Lung (tissue), 12 donors: ENCODE results near the gene MYLK2. TPM values are rescaled to one million over a fixed set of nuclear protein-coding genes. Genes with fewer than 3 reads are reported as not detected.
A peak's percentile ranks its signal among the peaks of the same experiment; 100 is the strongest.

Experiments used
- ATAC-seq: fragments of 200-7000 bp; cut with Tn5 transposase; one replicate; pipeline ENCODE4 v1.9.1; 2020; ENCODE audit warnings: moderate number of reproducible peaks; ENCODE audit not compliant: insufficient read depth, low FRiP score
- DNase-seq, 3 donors: peaks; one replicate each; pipeline ENCODE4 v3.0.0-alpha.2; 2013 to 2017
- H3K27ac ChIP-seq, 2 donors: one replicate each; pipeline ENCODE4 v1.5.1; 2013; ENCODE audit warnings: mild to moderate bottlenecking in 2 of 2, moderate library complexity in 2 of 2, control low read depth in 1 of 2, inconsistent platforms in 1 of 2, low read depth in 1 of 2, low read length in 1 of 2
- H3K27me3 ChIP-seq, 3 donors: one replicate each; pipeline ENCODE4 v1.5.1; 2013; ENCODE audit warnings: low read length in 2 of 3; ENCODE audit not compliant: control insufficient read depth in 3 of 3, insufficient read depth in 3 of 3
- H3K36me3 ChIP-seq, 4 donors: one replicate each; pipeline ENCODE4 v1.5.1; 2013; ENCODE audit warnings: low read length in 4 of 4, mild to moderate bottlenecking in 1 of 4, moderate library complexity in 1 of 4; ENCODE audit not compliant: control insufficient read depth in 4 of 4, insufficient read depth in 4 of 4
- H3K4me1 ChIP-seq, 5 donors: one replicate each; pipeline ENCODE4 v1.5.1; 2013; ENCODE audit warnings: low read length in 5 of 5, mild to moderate bottlenecking in 2 of 5, moderate library complexity in 1 of 5; ENCODE audit not compliant: control insufficient read depth in 5 of 5, insufficient read depth in 5 of 5
- H3K4me3 ChIP-seq: one replicate; pipeline ENCODE4 v1.5.1; 2013; ENCODE audit warnings: mild to moderate bottlenecking, control low read depth, moderate library complexity
- H3K9ac ChIP-seq, 2 donors: one replicate each; pipeline ENCODE4 v1.5.1; 2013; ENCODE audit warnings: low read length in 2 of 2, control low read depth in 1 of 2; ENCODE audit not compliant: insufficient read depth in 1 of 2
- H3K9me3 ChIP-seq, 4 donors: one replicate each; pipeline ENCODE4 v1.5.1; 2013; ENCODE audit warnings: low read length in 3 of 4, mild to moderate bottlenecking in 1 of 4, moderate library complexity in 1 of 4; ENCODE audit not compliant: control insufficient read depth in 4 of 4, insufficient read depth in 3 of 4
- CTCF ChIP-seq: IDR thresholded peaks from 2 replicates; pipeline ENCODE4 v1.5.1; 2012; ENCODE audit warnings: mild to moderate bottlenecking; ENCODE audit errors: control extremely low read depth, extremely low read depth
- WGBS, 2 donors: extraction: QIAGEN DNeasy Blood & Tissue Kit; methylation state at CpG; one replicate each; pipeline ENCODE4 v1.1.7; 2013; 5-methylcytosine and 5-hydroxymethylcytosine counted together
- polyA plus RNA-seq, 2 donors: library from polyadenylated mRNA; stranded (reverse); fragments of 200-250 nt; gene quantifications; one replicate each; pipeline ENCODE4 v1.2.1, GENCODE V29; 2013
- total RNA-seq, 2 donors: library from RNA; depleted of rRNA in 1 of 2; stranded (reverse); fragments of >200 nt in 1 of 2; gene quantifications; one replicate each; pipeline ENCODE4 v1.2.1, GENCODE V29; 2014 to 2021
- donor health status: control.
- donor health status: control.
- donor health status: Bipolar disorder and iron deficiency.
- donor health status: healthy.
- donor health status: DM: yes; HTN: yes; CAD: no.

Gene MYLK2
- total and polyA plus RNA-seq, 4 donors, result 0.06 to 0.28 (median 0.26) TPM; not detected in 1

GRCh38 chr20:31863296-31864085 lies 44.3 kb downstream of the MYLK2 start:
- H3K27ac ChIP-seq, result no peak overlapping the region
- no peaks in the 10 kb centered on the region for H3K9me3 ChIP-seq
- H3K4me1 ChIP-seq, result peaks cover 0 to 16% (median 4%) of the 10 kb centered on the region in 5 donors
- H3K9ac ChIP-seq, result no peak overlapping the region
- ATAC-seq, result no peak
- H3K4me3 ChIP-seq, result no peak overlapping the region
- H3K36me3 ChIP-seq, result peaks cover 0 to 6% (median 0%) of the 10 kb centered on the region in 4 donors
- H3K27me3 ChIP-seq, result peaks cover 0 to 3% (median 0%) of the 10 kb centered on the region in 3 donors
- peak in 1 of 3 donors; percentile 7 for DNase-seq
- no peak for TF ChIP-seq CTCF
- WGBS, 2 donors, result 74 to 89% methylated on average over 9 of the region's 9 CpGs

- TF ChIP-seq CTCF, result no peak
- Histone ChIP-seq H3K36me3 (peaks cover 0 to 6% (median 0%) of the 10 kb centered on the region in 4 donors), H3K4me1 (peaks cover 0 to 22% (median 8%) of the 10 kb centered on the region in 5 donors), H3K4me3 (no peak overlapping the region), H3K9ac (no peak overlapping the region), H3K27ac (no peak overlapping the region), H3K27me3 (peaks cover 0 to 3% (median 0%) of the 10 kb centered on the region in 3 donors), H3K9me3 (no peaks in the 10 kb centered on the region)
- DNase-seq (peak in 1 of 3 donors; percentile 4), ATAC-seq (no peak)
- 78 to 85% methylated on average over 12 of the region's 12 CpGs for WGBS, 2 donors
Observed at GRCh38 chr20:31864521-31865400, 45.6 kb downstream of the MYLK2 start.

- 75 to 85% methylated on average over 3 of the region's 3 CpGs for WGBS, 2 donors
- Histone ChIP-seq H3K27me3 (no peaks in the 10 kb centered on the region), H3K4me3 (no peak overlapping the region), H3K9ac (no peak overlapping the region), H3K4me1 (peaks cover 0 to 16% (median 5%) of the 10 kb centered on the region in 5 donors), H3K9me3 (no peaks in the 10 kb centered on the region), H3K36me3 (peaks cover 0 to 6% (median 0%) of the 10 kb centered on the region in 4 donors), H3K27ac (no peak overlapping the region)
- no peak for TF ChIP-seq CTCF
- no peak for ATAC-seq
- no peak for DNase-seq
Observed at GRCh38 chr20:31866221-31866620, 47.1 kb downstream of the MYLK2 start.
